G401 (cell line): Measurements from ENCODE around the gene ANKRD12. TPM values are rescaled to one million over a fixed set of nuclear protein-coding genes. Genes with fewer than 3 reads are reported as not detected.
A peak's percentile ranks its signal among the peaks of the same experiment; 100 is the strongest.

ENCODE experiments used
- DNase-seq: peaks from one replicate; pipeline ENCODE4 v3.0.0-alpha.2; 2015; ENCODE audit warnings: low spot score
- in situ Hi-C: cut with HindIII; loops from 2 replicates; pipeline ENCODE4 v1.10.0; 2016; ENCODE audit warnings: low sequenced_read_pairs, mixed read lengths
- total RNA-seq: library from RNA; depleted of rRNA; stranded (reverse); fragments of >200 nt; shearing (Covaris generic); gene quantifications from 2 replicates; pipeline ENCODE4 v1.2.3, GENCODE V29; 2014; rRNA removed

Gene ANKRD12
- total RNA-seq, 1 experiment from 2014 or later = 3.3 TPM

DNA sequence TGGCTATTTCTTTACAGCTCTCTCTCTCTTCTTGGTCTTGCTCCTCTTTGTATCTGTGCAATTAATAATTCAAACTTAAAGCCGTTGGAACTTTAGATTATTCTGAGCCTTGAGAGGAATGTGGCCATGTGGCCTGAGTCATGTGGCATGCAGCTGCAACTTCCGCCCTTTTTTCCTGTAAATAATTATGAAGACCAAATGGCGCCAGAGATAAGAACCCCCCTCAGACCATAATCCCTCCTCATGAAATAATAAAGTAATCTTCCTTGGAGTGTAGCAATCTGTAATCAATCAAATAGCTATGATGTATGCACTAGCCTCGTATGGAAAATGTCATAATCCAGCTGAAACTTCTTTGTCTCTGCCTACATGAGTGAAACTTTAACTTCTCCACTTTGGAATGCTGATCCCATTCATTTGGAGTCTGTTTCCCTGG is 184.5 kb downstream of the ANKRD12 start:
- in situ Hi-C loops = no loop called here
- no peak for DNase-seq

DNA sequence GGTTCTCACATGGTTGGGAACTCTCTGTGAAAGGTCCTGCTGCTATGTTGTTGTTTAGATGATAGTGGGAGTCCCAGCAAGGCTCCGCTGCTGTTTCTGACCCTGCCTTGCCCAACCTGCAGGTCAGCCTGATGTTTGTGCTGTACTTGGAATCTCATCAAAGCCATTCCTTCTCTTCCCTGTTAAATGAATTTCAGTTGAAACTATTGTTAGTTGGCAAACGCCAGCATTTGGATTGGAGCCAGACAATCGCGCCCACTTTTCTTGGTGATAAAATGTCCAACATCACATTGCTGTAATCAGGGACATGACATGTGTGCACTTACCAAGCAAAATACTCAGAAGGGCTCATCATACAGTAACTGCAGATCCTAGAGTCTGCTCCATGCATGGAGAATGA is 185.2 kb downstream of the ANKRD12 start:
- in situ Hi-C loops = no loop called here
- DNase-seq = no peak

DNA sequence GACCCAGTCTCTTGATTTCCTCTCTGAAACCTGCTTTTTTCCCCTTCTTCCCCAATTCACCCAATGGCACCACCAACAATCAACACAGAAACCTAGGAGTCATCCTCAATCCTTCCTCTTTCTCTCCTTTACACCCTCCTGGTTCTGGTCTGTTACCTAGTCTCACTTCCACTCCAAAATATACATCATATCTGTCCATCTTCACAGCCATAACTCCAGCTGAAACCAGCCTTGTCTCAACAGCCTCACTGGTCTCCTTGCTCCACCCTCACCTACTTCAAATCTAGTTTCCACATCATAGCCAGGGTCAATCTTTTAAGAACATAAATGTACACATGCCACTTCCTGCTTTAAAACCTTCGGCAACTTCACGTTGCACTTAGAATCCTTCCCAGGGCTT is 186.2 kb downstream of the ANKRD12 start:
- in situ Hi-C loops = no loop called here
- DNase-seq = no peak

DNA sequence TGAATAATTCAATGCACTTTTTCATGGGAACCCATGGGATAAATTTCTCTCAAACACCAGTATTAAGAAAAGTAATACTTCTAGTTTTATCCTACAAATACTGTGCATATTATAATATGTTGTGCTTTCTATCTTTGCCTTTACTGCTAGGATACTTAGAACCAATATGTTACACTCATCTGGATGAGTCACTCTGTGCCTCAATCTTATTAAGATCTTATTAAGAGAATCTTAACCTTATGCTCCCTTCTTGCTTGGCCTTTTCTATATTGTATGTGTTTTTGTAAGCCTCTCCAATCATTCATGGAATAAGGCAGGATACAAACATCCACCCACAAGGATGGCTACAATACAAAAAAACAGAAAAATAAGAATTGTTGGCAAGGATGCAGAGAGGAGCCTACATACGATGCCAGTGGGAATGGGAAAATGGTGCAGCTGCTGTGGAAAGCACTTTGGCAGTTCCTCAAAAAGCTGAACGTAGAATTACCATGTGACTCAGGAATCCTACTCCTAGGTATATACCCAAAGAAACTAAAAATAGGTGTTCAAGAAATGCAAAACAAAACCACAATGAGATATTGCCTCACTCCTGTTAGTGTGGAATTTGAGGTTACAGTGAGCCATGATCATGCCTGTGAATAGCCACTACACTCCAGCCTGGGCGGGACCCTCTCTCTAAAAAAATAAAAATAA is 187.3 kb downstream of the ANKRD12 start:
- in situ Hi-C loops = no loop called here
- no peak for DNase-seq

DNA sequence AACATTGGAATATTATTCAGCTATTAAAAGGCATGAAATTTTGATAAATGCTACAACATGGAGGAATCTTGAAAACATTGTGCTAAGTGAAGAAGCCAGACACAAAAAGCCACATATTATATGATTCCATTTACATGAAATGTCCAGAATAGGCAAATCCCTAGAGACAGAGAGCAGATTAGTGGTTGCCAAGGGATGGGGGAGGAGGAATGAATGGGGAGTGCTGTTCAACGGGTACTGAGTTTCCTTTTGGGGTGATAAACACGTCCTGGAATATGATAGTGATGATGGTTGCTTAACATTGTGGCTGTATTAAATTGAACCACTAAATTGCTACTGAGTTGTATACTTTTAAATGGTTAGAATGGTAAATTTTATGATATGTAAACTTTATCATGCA is 189.1 kb downstream of the ANKRD12 start:
- in situ Hi-C loops = no loop called here
- DNase-seq = no peak

DNA sequence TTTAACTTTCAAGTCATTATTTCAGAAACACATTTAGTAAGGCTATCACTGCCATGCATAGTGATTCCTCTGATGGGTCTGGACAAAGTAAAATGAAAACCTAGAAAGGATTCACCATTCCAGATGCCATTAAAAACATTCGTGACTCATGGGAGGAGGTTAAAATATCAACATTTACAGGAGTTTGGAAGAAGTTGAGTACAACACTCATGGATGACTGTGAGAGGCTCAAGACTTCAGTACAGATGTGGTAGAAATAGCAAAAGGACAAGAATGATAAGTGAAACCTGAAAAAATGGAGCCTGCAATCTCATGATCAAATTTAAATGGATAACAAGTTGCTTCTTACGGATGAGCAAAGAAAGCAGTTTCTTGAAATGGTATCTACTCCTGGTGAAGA is 192.2 kb downstream of the ANKRD12 start:
- no peak for DNase-seq
- in situ Hi-C loops = no loop called here

DNA sequence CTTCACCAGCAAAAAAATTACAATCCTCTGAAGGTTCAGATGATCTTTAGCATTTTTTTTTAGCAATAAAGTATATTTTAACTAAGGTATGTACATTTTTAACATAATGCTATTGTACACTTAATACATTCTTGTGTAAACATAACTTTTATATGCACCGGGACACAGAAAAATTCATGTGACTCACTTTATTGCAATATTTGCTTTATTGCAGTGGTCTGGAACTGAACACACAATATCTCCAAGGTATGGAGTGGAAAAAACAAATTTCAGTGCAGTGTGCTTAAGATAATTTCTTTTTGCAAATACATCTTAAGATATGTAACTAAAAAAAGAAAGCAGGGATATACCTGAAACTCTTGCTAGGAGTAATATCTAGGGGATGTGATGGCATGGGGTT is 192.9 kb downstream of the ANKRD12 start:
- no peak for DNase-seq
- in situ Hi-C loops = no loop called here

DNA sequence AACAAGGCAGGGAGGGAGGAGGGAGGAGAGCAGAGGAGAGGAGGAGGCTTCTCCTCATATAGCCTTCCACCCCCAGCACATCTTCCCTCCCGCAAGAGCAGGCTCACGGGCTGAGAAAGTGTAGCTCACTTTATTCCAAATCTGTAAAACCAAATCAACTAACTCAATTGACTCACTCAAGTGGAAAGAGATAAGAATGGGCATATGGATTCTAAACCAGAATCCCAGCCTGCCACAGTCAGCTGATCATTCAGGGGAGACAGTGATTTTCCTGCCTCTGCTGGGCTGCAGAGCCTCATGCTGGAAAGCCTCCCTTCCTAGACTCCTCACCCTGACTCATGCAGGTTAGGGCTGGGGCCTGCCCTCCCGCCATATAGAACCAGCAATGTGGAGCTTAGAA is 193.8 kb downstream of the ANKRD12 start:
- in situ Hi-C loops = no loop called here

DNA sequence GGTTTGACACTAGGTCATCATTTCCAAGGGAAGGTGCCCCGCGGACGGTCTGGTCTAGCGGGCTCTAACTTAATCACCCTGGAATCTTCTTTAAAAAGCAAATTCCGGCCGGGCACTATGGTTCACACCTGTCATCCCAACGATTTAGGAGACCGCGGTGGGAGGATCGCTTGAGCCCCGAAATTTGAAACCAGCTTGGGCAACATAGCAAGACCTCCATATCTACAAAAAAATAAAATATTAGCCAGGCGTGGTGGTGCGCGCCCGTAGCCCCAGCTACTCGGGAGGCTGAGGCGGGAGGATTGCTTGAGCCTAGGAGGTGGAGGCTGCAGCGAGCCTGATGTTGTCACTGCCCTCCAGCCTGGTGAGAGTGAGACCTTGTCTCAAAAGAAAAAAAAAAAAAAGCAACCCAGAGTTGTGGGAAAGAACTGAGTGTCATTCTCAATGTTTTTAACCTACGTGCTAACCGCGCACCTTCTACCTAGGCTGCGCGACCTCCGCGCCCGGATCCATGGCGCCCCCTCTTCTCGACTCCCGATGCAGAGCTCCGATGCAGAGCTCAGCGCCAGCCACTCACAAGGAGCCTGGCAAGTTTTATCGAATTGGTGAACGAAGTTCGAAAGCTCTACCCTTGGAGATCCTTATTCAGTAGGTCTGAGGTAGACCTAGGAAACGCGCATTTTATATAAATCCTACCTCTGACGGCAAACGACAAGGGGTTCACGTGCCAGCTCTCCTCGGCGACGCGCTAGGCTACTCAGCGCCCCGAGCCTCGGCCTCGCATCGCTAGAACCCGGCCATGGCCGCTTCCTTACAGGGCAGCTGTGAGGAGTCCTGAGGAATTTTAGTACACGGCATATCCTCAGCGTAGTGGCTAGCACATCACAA is 197.1 kb downstream of the ANKRD12 start:
- in situ Hi-C loops = no loop called here
- no peak for DNase-seq

More for the DNA sequence above, 193.8 kb downstream of the ANKRD12 start:
- DNase-seq = no peak

DNA sequence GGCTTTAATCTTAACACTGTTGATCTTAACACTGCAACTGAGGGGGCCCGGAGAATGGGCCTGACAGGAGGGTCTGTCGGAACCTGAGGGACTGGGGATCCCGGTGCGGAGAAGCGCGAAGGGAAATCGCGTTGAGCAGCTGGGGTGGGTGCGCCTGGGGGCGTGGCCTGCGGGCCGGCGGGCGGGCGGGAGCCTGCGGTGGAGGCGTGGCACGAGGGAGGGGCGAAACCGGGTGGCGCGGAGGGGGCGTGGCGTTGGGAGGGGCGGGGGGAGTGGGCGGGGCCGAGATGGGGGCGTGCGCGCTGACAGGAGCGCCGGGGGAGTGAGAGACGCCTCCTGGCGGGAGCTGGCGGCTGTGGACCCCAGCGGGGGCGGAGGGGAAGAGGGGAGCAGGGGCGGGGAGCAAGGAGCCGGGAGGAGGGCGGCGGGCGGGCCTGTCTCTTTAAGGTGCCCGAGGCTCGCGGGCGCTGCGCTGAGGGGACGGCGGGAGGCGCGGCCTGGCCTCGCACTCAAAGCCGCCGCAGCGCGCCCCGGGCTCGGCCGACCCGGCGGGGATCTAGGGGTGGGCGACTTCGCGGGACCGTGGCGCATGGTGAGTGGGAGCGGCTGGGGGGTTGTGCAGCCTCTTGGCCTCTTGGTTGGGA is 197.9 kb downstream of the ANKRD12 start, which contains the start of gene TWSG1:
Gene TWSG1, plus strand, starts transcription at position 445 of the 644 bp plus-strand sequence. CDS start 2,457 bp downstream, outside the sequence.
- in situ Hi-C loops = no loop called here
- DNase-seq = peak; percentile 86

DNA sequence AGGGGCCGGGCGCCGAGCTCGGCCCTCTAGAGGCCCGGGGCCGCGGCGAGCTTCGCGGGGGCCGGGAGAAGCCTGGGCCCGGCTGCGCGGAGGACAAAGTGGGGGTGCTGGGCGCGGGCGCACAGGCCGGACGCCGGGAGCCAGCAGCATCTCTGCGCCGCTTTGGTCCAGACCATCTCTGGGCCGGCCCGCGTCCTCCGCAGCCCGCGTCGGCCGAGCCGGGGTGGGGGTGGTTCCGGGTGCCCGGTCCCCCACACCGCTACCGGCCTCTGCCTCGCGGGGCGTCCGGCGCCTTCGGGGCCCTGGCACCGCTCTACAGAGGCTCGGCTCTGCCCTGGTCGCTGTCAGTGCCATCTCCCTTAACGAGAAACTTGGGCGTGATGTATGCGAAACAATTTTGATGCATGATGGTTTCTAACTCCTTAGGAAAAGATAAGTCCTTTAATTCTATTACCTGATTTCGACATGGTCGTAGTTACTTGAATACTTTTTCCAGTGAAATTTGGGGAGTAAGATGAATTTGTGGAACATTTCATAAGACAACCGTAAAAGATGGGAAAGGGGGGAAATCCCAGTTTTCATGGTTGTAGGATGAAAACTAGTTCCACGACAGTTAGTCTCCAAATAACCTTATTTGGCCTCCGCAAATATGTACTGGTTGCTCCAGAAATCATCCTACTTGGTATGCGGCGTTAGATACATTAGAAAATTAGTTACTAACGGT is 198.6 kb downstream of the ANKRD12 start:
- peak; percentile 35 for DNase-seq
- in situ Hi-C loops = no loop called here

Other genes starting within 250 kb of the ANKRD12 start
- gene NDUFV2, start 34.1 kb upstream of the ANKRD12 start, total RNA-seq = 221 and 286 TPM in 2 replicates
- gene TWSG1, start 198.0 kb downstream of the ANKRD12 start, total RNA-seq = 31.3 and 50.7 TPM in 2 replicates